ENCODE data around the gene TMPRSS3.

Gene TMPRSS3

DNA sequence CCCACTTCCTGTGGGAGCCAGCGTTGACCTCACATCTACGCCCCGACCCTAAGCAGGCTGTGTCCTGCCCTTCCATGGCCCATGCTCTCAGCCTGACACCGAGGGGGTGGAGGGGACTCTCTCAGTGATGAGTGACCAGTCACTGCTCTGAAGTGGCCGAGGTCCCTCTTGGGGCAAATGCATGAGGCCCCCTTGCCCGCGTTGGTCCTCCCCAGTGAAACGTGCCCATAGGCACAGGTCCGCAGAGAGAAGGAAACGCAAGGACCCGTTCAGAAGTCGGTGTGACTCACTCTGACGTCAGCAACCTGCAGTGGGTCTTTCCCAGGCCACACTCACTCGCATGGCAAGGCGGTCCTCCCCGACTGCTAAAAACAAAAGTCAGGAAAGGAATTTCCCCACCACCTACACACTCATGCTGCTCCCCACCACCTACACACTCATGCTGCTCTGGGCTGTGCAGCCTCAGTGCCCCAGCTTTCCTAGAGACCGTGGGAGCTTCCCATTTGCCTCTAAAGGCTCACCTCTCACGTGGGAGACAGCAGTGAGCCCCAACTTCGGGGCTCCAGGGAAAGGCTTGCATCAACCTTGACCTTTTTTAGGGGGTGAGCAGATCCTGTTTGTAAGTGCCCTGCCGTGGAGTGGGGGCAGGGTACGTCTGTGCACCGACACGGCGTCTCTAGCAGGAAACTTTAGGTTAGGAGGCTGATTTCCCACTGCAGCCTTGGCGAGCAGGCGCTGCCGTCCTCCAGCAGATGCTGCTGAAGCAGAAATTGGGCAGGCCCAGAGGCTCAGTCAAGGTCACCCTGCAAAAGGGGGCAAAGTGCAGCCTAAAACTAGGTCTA is 19.3 kb upstream of the TMPRSS3 start:
- H2AFZ ChIP-seq = no peak overlapping the region
- no peak overlapping the region for H3K9ac ChIP-seq
- no peak overlapping the region for H3K27ac ChIP-seq
- H3K4me3 ChIP-seq (ENCODE audit: low read depth, low read length) = no peak overlapping the region
- TF ChIP-seq, protein P1, sequence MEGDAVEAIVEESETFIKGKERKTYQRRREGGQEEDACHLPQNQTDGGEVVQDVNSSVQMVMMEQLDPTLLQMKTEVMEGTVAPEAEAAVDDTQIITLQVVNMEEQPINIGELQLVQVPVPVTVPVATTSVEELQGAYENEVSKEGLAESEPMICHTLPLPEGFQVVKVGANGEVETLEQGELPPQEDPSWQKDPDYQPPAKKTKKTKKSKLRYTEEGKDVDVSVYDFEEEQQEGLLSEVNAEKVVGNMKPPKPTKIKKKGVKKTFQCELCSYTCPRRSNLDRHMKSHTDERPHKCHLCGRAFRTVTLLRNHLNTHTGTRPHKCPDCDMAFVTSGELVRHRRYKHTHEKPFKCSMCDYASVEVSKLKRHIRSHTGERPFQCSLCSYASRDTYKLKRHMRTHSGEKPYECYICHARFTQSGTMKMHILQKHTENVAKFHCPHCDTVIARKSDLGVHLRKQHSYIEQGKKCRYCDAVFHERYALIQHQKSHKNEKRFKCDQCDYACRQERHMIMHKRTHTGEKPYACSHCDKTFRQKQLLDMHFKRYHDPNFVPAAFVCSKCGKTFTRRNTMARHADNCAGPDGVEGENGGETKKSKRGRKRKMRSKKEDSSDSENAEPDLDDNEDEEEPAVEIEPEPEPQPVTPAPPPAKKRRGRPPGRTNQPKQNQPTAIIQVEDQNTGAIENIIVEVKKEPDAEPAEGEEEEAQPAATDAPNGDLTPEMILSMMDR (IDR thresholded peaks at IDR 0.05) = no peak
- no peaks in the 10 kb centered on the region for H3K4me1 ChIP-seq
- H3K79me2 ChIP-seq = no peaks in the 10 kb centered on the region
- no peak overlapping the region for H3K4me2 ChIP-seq (ENCODE audit: low read length)
- no peaks in the 10 kb centered on the region for H3K9me3 ChIP-seq (ENCODE audit: control insufficient read depth, low read length)
- H3K27me3 ChIP-seq (ENCODE audit: control insufficient read depth, insufficient read depth, low read length) = no peaks in the 10 kb centered on the region
- no peaks in the 10 kb centered on the region for H3K36me3 ChIP-seq (ENCODE audit: control insufficient read depth, insufficient read depth, low read length)

DNA sequence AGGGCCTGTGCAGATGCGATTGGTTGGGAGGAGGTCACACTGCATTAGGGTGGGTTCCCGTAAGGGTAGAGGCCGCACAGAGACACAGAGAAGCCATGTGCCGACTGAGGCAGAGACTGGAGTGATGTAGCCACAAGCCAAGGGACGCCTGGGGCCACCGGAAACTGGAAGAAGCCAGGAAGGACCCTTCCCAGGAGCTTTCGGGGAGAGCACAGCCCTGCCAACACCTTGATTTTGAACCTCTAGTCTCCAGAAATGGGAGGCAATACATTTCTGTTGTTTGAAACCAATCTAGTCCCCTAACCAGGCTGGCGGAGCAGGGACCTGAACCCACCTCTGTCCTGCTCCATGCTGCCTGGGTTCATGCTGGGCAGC is 18.7 kb upstream of the TMPRSS3 start:
- Histone ChIP-seq H3K36me3 (ENCODE audit: control insufficient read depth, insufficient read depth, low read length) (no peaks in the 10 kb centered on the region), H3K4me2 (ENCODE audit: low read length) (no peak overlapping the region), H3K4me3 (ENCODE audit: low read depth, low read length) (no peak overlapping the region), H2AFZ (no peak overlapping the region), H3K27me3 (ENCODE audit: control insufficient read depth, insufficient read depth, low read length) (no peaks in the 10 kb centered on the region), H3K79me2 (no peaks in the 10 kb centered on the region), H3K4me1 (no peaks in the 10 kb centered on the region), H3K9me3 (ENCODE audit: control insufficient read depth, low read length) (no peaks in the 10 kb centered on the region), H3K9ac (no peak overlapping the region), H3K27ac (no peak overlapping the region)
- TF ChIP-seq, protein P1 (IDR thresholded peaks at IDR 0.05) = no peak

DNA sequence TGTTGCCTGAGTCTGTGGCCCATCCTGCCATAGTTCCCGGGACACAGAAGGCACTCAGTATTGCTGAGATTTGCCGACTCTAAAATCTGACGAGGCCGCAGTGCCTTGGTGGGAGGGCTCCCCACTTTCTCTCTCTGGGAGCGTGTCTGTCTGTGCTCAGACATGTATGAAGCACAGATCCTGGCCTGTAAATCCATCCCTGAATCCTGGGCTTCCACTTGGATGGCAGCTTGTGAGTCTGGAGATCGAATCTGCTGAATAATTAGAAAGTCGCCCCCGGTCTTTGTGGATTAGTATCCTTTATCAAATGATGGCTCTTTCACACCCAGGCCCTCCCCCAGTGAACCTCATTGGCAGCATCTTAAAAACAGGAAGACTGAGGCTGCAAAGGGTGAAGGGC is 18.2 kb upstream of the TMPRSS3 start:
- TF ChIP-seq, protein P1 (IDR thresholded peaks at IDR 0.05) = no peak

DNA sequence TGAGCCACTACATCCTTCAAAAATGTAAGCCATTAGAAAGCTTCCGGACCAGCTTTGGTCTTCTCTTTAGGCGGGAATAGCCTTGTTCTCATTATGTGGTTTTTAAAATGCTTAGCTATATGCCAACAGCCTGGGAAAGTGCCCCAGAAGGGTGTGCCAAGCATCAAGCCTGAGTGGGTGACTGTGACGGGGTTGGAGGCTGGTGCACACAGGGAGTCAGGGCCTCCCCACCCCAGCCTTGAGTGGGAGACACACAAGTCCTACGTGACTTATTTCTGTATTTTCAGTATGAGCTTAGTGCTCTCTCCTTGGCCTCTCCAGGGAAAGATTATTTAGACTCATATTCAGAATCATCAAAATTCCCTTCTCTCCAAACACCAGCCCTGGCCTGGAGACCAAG is 17.6 kb upstream of the TMPRSS3 start:
- Histone ChIP-seq H3K36me3 (ENCODE audit: control insufficient read depth, insufficient read depth, low read length) (no peaks in the 10 kb centered on the region), H3K27me3 (ENCODE audit: control insufficient read depth, insufficient read depth, low read length) (no peaks in the 10 kb centered on the region), H3K9ac (no peak overlapping the region), H2AFZ (no peak overlapping the region), H3K4me2 (ENCODE audit: low read length) (no peak overlapping the region), H3K9me3 (ENCODE audit: control insufficient read depth, low read length) (no peaks in the 10 kb centered on the region), H3K27ac (no peak overlapping the region), H3K4me1 (no peaks in the 10 kb centered on the region), H3K4me3 (ENCODE audit: low read depth, low read length) (no peak overlapping the region), H3K79me2 (no peaks in the 10 kb centered on the region)
- TF ChIP-seq, protein P1 (IDR thresholded peaks at IDR 0.05) = no peak

More for the DNA sequence above, 18.2 kb upstream of the TMPRSS3 start:
- H3K4me3 ChIP-seq (ENCODE audit: low read depth, low read length) = no peak overlapping the region
- H3K27me3 ChIP-seq (ENCODE audit: control insufficient read depth, insufficient read depth, low read length) = no peaks in the 10 kb centered on the region
- no peaks in the 10 kb centered on the region for H3K4me1 ChIP-seq
- H3K79me2 ChIP-seq = no peaks in the 10 kb centered on the region
- H3K27ac ChIP-seq = no peak overlapping the region
- H3K9me3 ChIP-seq (ENCODE audit: control insufficient read depth, low read length) = no peaks in the 10 kb centered on the region
- no peak overlapping the region for H3K9ac ChIP-seq
- no peak overlapping the region for H3K4me2 ChIP-seq (ENCODE audit: low read length)
- no peaks in the 10 kb centered on the region for H3K36me3 ChIP-seq (ENCODE audit: control insufficient read depth, insufficient read depth, low read length)
- H2AFZ ChIP-seq = no peak overlapping the region

DNA sequence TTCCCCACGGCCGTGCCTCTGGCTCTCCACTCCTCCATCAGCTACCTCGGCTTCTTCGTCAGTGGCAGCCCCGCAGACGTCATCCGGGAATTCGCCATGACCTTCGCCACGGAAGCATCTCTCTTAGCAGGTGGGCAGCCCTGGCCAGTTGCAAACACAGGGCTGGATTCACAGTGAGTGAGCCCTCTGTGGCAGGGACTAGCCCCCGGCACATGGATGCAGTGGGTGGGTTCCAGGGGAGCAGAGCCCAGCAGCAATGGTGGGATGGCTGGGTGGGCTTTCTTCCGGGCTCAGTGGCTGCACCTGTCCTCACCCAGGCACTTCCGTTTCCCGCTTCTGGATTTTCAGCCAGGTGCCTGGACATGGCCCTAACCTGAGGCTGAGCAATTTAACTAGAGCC is 17.2 kb upstream of the TMPRSS3 start:
- Histone ChIP-seq H3K9ac (no peak overlapping the region), H3K27me3 (ENCODE audit: control insufficient read depth, insufficient read depth, low read length) (no peaks in the 10 kb centered on the region), H3K4me1 (no peaks in the 10 kb centered on the region), H3K27ac (no peak overlapping the region), H3K79me2 (no peaks in the 10 kb centered on the region), H3K36me3 (ENCODE audit: control insufficient read depth, insufficient read depth, low read length) (no peaks in the 10 kb centered on the region), H2AFZ (no peak overlapping the region), H3K4me3 (ENCODE audit: low read depth, low read length) (no peak overlapping the region), H3K9me3 (ENCODE audit: control insufficient read depth, low read length) (no peaks in the 10 kb centered on the region), H3K4me2 (ENCODE audit: low read length) (no peak overlapping the region)
- TF ChIP-seq, protein P1 (IDR thresholded peaks at IDR 0.05) = no peak

Data from parathyroid adenoma (tissue), 2 donors.